ENCODE data around the gene DHX16.
"Not testable (repeated sequence)": the region's sequence is repeated elsewhere in the genome, so short reads cannot be mapped to it uniquely, and the experiment has no call there.

The DHX16 gene

GRCh38 chr6:30672445-30673253 is at the start of gene DHX16:
TSS of gene DHX16 (minus strand) at chr6:30673006. CDS start at chr6:30672841, 165 bp downstream.
- peak; percentile 95 for DNase-seq (ENCODE audit: low spot score)

GRCh38 chr6:30722025-30722279 is 49.1 kb upstream of the DHX16 start:
- not testable (repeated sequence) for DNase-seq (ENCODE audit: low spot score)

- DNase-seq (ENCODE audit: low spot score), result peak; percentile 94
Measured at GRCh38 chr6:30721198-30722024, 48.6 kb upstream of the DHX16 start.

- DNase-seq (ENCODE audit: low spot score), result peak; percentile 87
Measured at GRCh38 chr6:30720738-30721197, 48.0 kb upstream of the DHX16 start.

GRCh38 chr6:30719791-30720737 is 47.3 kb upstream of the DHX16 start, which contains the start of gene TUBB:
TSS of gene TUBB (plus strand) at chr6:30720352. CDS start at chr6:30720507, 155 bp downstream.
- DNase-seq (ENCODE audit: low spot score), result peak; percentile 98

GRCh38 chr6:30719356-30719755 is 46.5 kb upstream of the DHX16 start:
- no peak for DNase-seq (ENCODE audit: low spot score)

GRCh38 chr6:30717845-30718720 is 45.3 kb upstream of the DHX16 start:
- not testable (repeated sequence) for DNase-seq (ENCODE audit: low spot score)

- peak; percentile 100 for DNase-seq (ENCODE audit: low spot score)
Measured at GRCh38 chr6:30717129-30717844, 44.5 kb upstream of the DHX16 start, which contains the start of gene MDC1. TSS of gene MDC1 (minus strand) at chr6:30717281. CDS start at chr6:30715175, 2,106 bp downstream.

- DNase-seq (ENCODE audit: low spot score), result no peak
Measured at GRCh38 chr6:30716879-30717128, 44.0 kb upstream of the DHX16 start.

- no peak for DNase-seq (ENCODE audit: low spot score)
Measured at GRCh38 chr6:30714263-30714662, 41.5 kb upstream of the DHX16 start.

GRCh38 chr6:30712441-30712945 is 39.7 kb upstream of the DHX16 start:
- no peak for DNase-seq (ENCODE audit: low spot score)

GRCh38 chr6:30711758-30712380 is 39.1 kb upstream of the DHX16 start:
- DNase-seq (ENCODE audit: low spot score), result no peak

GRCh38 chr6:30709101-30709868 is 36.5 kb upstream of the DHX16 start:
- DNase-seq (ENCODE audit: low spot score), result no peak

GRCh38 chr6:30707281-30707850 is 34.6 kb upstream of the DHX16 start:
- no peak for DNase-seq (ENCODE audit: low spot score)

GRCh38 chr6:30705620-30706019 is 32.8 kb upstream of the DHX16 start:
- no peak for DNase-seq (ENCODE audit: low spot score)

GRCh38 chr6:30703821-30704220 is 31.0 kb upstream of the DHX16 start:
- DNase-seq (ENCODE audit: low spot score), result no peak

GRCh38 chr6:30703011-30703410 is 30.2 kb upstream of the DHX16 start:
- DNase-seq (ENCODE audit: low spot score), result no peak

- no peak for DNase-seq (ENCODE audit: low spot score)
Measured at GRCh38 chr6:30700340-30700739, 27.5 kb upstream of the DHX16 start.

GRCh38 chr6:30696432-30696831 is 23.6 kb upstream of the DHX16 start:
- no peak for DNase-seq (ENCODE audit: low spot score)
